ENCODE results near the gene CILP. TPM values are rescaled to one million over a fixed set of nuclear protein-coding genes. Genes with fewer than 3 reads are reported as not detected.

Gene CILP
- total and polyA plus RNA-seq, 2 donors from 2014 or later = 0.37 to 1.5 TPM

GRCh38 chr15:65258375-65259262 is 47.3 kb upstream of the CILP start:
- Histone ChIP-seq H3K4me1 (ENCODE audit: control insufficient read depth in 2 of 3, insufficient read depth in 2 of 3, low read depth in 1 of 3, low read length in 3 of 3) (peaks cover 0 to 6% (median 2%) of the 10 kb centered on the region in 3 donors), H3K9ac (ENCODE audit: low read length in 3 of 3) (no peak overlapping the region), H3K36me3 (ENCODE audit: control insufficient read depth in 2 of 3, insufficient read depth in 3 of 3, low read length in 3 of 3) (peaks cover 0 to 24% (median 17%) of the 10 kb centered on the region in 3 donors), H3K27ac (ENCODE audit: low read depth in 2 of 2, low read length in 2 of 2) (peak overlapping the region; percentile 14 to 40), H3K9me3 (ENCODE audit: control insufficient read depth in 2 of 3, insufficient read depth in 1 of 3, low read length in 3 of 3) (no peaks in the 10 kb centered on the region), H3K27me3 (ENCODE audit: control insufficient read depth, insufficient read depth, low read length) (no peaks in the 10 kb centered on the region), H3K4me3 (ENCODE audit: low read length in 3 of 3) (no peak overlapping the region)
- no peak for FAIRE-seq
- TF ChIP-seq CTCF (IDR thresholded peaks at IDR 0.05; ENCODE audit: borderline replicate concordance, extremely low read depth, insufficient read depth) = no peak
- DNase-seq = peak in 3 of 5 donors; percentile 21 to 72 (median 31)
- intact Hi-C loops (cut with DNase I) = no loop called here

GRCh38 chr15:65255486-65256140 is 44.3 kb upstream of the CILP start:
- Histone ChIP-seq H3K4me3 (ENCODE audit: low read length in 3 of 3) (no peak overlapping the region), H3K27me3 (ENCODE audit: control insufficient read depth, insufficient read depth, low read length) (no peaks in the 10 kb centered on the region), H3K4me1 (ENCODE audit: control insufficient read depth in 2 of 3, insufficient read depth in 2 of 3, low read depth in 1 of 3, low read length in 3 of 3) (peaks cover 0 to 6% (median 2%) of the 10 kb centered on the region in 3 donors), H3K36me3 (ENCODE audit: control insufficient read depth in 2 of 3, insufficient read depth in 3 of 3, low read length in 3 of 3) (peaks cover 0 to 12% (median 11%) of the 10 kb centered on the region in 3 donors), H3K27ac (ENCODE audit: low read depth in 2 of 2, low read length in 2 of 2) (no peak overlapping the region), H3K9ac (ENCODE audit: low read length in 3 of 3) (no peak overlapping the region), H3K9me3 (ENCODE audit: control insufficient read depth in 2 of 3, insufficient read depth in 1 of 3, low read length in 3 of 3) (no peaks in the 10 kb centered on the region)
- no peak for FAIRE-seq
- intact Hi-C loops (cut with DNase I) = no loop called here
- DNase-seq = no peak
- no peak for TF ChIP-seq CTCF (IDR thresholded peaks at IDR 0.05; ENCODE audit: borderline replicate concordance, extremely low read depth, insufficient read depth)

GRCh38 chr15:65254758-65255157 is 43.5 kb upstream of the CILP start:
- peaks cover 0 to 6% (median 2%) of the 10 kb centered on the region in 3 donors for H3K4me1 ChIP-seq (ENCODE audit: control insufficient read depth in 2 of 3, insufficient read depth in 2 of 3, low read depth in 1 of 3, low read length in 3 of 3)
- DNase-seq (no peak), FAIRE-seq (no peak)
- H3K9ac ChIP-seq (ENCODE audit: low read length in 3 of 3) = no peak overlapping the region
- H3K27me3 ChIP-seq (ENCODE audit: control insufficient read depth, insufficient read depth, low read length) = no peaks in the 10 kb centered on the region
- H3K9me3 ChIP-seq (ENCODE audit: control insufficient read depth in 2 of 3, insufficient read depth in 1 of 3, low read length in 3 of 3) = no peaks in the 10 kb centered on the region
- intact Hi-C loops (cut with DNase I) = no loop called here
- TF ChIP-seq CTCF (IDR thresholded peaks at IDR 0.05; ENCODE audit: borderline replicate concordance, extremely low read depth, insufficient read depth) = no peak
- H3K4me3 ChIP-seq (ENCODE audit: low read length in 3 of 3) = no peak overlapping the region
- H3K27ac ChIP-seq (ENCODE audit: low read depth in 2 of 2, low read length in 2 of 2) = no peak overlapping the region
- H3K36me3 ChIP-seq (ENCODE audit: control insufficient read depth in 2 of 3, insufficient read depth in 3 of 3, low read length in 3 of 3) = peaks cover 0 to 6% (median 3%) of the 10 kb centered on the region in 3 donors

Data from kidney (tissue), 14 donors.